Measurements from ENCODE around the gene LRRC14B. TPM values are rescaled to one million over a fixed set of nuclear protein-coding genes. Genes with fewer than 3 reads are reported as not detected.

The LRRC14B gene
- total RNA-seq, 3 donors from 2014 or later (not counting 1 experiment from before 2014, with no cell fraction given), result not detected

GRCh38 chr5:185095-186070, 5.9 kb upstream of the LRRC14B start:
- H3K9me3 ChIP-seq (ENCODE audit: control insufficient read depth, insufficient read depth, low read length), result no peaks in the 10 kb centered on the region
- Mint-ChIP-seq H3K36me3 (no peaks in the 10 kb centered on the region), H3K27me3 (ENCODE audit: low read depth in 2 of 2) (peaks cover 0 to 7% of the 10 kb centered on the region in 2 donors), H3K9me3 (no peaks in the 10 kb centered on the region), H3K27ac (no peak overlapping the region), H3K4me1 (peaks cover 8 to 10% of the 10 kb centered on the region in 2 donors), H3K4me3 (no peak overlapping the region)
- peaks cover 9% of the 10 kb centered on the region for H3K4me1 ChIP-seq (ENCODE audit: control insufficient read depth, insufficient read depth, low read length)
- intact Hi-C loops (cut with micrococcal nuclease), result no loop called here
- no peaks in the 10 kb centered on the region for H3K36me3 ChIP-seq (ENCODE audit: control insufficient read depth, insufficient read depth, low read length)
- no peaks in the 10 kb centered on the region for H3K27me3 ChIP-seq (ENCODE audit: control insufficient read depth, insufficient read depth, low read length)
- no peak for TF ChIP-seq CTCF (IDR thresholded peaks at IDR 0.05)
- no peak overlapping the region for H3K4me3 ChIP-seq (ENCODE audit: low read length)
- 80% methylated on average over 21 of the region's 21 CpGs for WGBS (ENCODE audit: insufficient coverage)
- no peak for DNase-seq
- no peak for ATAC-seq
- H3K27ac ChIP-seq (ENCODE audit: low read length), result no peak overlapping the region

DNA sequence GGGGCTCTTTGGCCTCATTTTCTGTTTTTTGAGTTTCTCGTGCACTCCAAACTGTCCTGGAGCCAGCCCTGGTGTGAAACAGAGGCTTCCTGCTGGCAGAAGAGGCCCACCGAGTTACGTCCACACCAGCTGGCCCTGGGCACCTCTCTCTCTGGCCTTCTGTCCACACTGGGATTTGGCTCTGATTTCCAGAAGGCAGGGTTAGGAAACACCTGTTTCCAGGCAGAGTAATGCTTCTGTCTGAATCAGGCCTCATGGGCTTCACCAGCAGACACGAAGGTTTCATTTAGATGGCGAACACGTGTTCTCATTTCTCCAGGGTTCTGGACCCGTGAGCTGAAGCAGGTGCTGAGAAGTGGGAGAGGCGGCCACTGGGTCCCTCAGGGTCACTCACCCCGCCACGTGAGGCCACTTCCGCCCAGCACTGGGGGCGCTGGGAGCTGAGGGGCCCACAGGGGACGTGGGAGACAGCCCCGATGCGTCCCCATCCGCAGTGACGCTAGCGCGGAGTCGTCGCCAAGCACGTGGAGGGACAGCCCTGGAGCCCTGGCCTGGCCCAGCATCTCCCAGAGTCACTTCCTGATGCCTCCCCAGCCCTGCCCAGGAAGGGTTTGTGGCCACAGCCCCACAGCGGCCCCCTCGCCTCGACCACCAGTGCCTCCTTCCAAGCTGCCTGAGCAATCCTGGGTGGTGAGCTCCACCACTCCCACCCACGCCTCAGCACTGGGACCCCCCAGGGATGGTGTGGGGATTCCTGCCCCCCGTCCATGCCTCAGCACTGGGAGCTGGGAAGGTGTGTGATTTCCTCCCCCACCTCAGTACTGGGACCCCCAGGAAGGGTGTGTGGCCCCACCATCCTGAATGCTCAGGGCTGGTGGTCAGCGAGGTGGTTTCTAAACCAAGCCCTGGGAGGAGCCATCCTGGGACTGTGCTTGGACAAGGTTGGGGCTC, 4.9 kb upstream of the LRRC14B start:
- intact Hi-C loops (cut with micrococcal nuclease), result no loop called here
- Histone ChIP-seq H3K4me3 (ENCODE audit: low read length) (no peak overlapping the region), H3K9me3 (ENCODE audit: control insufficient read depth, insufficient read depth, low read length) (no peaks in the 10 kb centered on the region), H3K27ac (ENCODE audit: low read length) (no peak overlapping the region), H3K36me3 (ENCODE audit: control insufficient read depth, insufficient read depth, low read length) (no peaks in the 10 kb centered on the region), H3K4me1 (ENCODE audit: control insufficient read depth, insufficient read depth, low read length) (peaks cover 9% of the 10 kb centered on the region), H3K27me3 (ENCODE audit: control insufficient read depth, insufficient read depth, low read length) (no peaks in the 10 kb centered on the region)
- no peak for ATAC-seq
- Mint-ChIP-seq H3K4me1 (peaks cover 8 to 10% of the 10 kb centered on the region in 2 donors), H3K36me3 (no peaks in the 10 kb centered on the region), H3K27ac (no peak overlapping the region), H3K4me3 (no peak overlapping the region), H3K27me3 (ENCODE audit: low read depth in 2 of 2) (peaks cover 0 to 8% of the 10 kb centered on the region in 2 donors), H3K9me3 (no peaks in the 10 kb centered on the region)
- 81% methylated on average over 27 of the region's 28 CpGs for WGBS (ENCODE audit: insufficient coverage)
- DNase-seq, result no peak
- TF ChIP-seq CTCF (IDR thresholded peaks at IDR 0.05), result no peak

DNA sequence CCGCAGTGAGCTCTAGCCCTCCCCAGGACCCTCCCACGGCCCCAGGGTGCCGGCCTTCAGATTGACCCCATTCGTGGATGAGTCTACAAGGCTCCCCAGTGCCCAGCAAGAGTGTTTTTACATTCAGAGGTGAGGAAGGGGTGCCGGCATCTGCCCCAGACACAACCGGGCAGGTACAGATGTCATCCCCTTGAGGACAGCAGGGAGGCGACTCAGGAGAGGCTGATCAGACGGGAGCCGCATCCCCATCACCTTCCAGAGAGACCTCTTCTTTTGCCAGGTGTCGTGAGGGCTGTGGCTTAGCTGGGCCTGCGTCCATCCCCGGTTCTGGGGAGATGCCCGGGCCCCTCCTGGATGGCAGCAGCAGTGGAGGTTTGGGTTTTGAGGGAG, 4.3 kb upstream of the LRRC14B start:
- Mint-ChIP-seq H3K9me3 (no peaks in the 10 kb centered on the region), H3K27ac (no peak overlapping the region), H3K36me3 (no peaks in the 10 kb centered on the region), H3K27me3 (ENCODE audit: low read depth in 2 of 2) (peaks cover 0 to 8% of the 10 kb centered on the region in 2 donors), H3K4me1 (peaks cover 8 to 10% of the 10 kb centered on the region in 2 donors), H3K4me3 (no peak overlapping the region)
- Histone ChIP-seq H3K4me3 (ENCODE audit: low read length) (no peak overlapping the region), H3K27ac (ENCODE audit: low read length) (no peak overlapping the region), H3K4me1 (ENCODE audit: control insufficient read depth, insufficient read depth, low read length) (peaks cover 9% of the 10 kb centered on the region), H3K27me3 (ENCODE audit: control insufficient read depth, insufficient read depth, low read length) (no peaks in the 10 kb centered on the region), H3K9me3 (ENCODE audit: control insufficient read depth, insufficient read depth, low read length) (no peaks in the 10 kb centered on the region), H3K36me3 (ENCODE audit: control insufficient read depth, insufficient read depth, low read length) (no peaks in the 10 kb centered on the region)
- DNase-seq, result no peak
- intact Hi-C loops (cut with micrococcal nuclease), result no loop called here
- ATAC-seq, result no peak
- TF ChIP-seq CTCF (IDR thresholded peaks at IDR 0.05), result no peak
- WGBS (ENCODE audit: insufficient coverage), result 85% methylated on average over 13 of the region's 13 CpGs
